ENCODE results near the gene TUBB. TPM values are rescaled to one million over a fixed set of nuclear protein-coding genes. Genes with fewer than 3 reads are reported as not detected.
A peak's percentile ranks its signal among the peaks of the same experiment; 100 is the strongest.
"Not testable (repeated sequence)": the region's sequence is repeated elsewhere in the genome, so short reads cannot be mapped to it uniquely, and the experiment has no call there.

TUBB gene
- total RNA-seq, 1 donor from 2014 or later, result 1,986 TPM

DNA sequence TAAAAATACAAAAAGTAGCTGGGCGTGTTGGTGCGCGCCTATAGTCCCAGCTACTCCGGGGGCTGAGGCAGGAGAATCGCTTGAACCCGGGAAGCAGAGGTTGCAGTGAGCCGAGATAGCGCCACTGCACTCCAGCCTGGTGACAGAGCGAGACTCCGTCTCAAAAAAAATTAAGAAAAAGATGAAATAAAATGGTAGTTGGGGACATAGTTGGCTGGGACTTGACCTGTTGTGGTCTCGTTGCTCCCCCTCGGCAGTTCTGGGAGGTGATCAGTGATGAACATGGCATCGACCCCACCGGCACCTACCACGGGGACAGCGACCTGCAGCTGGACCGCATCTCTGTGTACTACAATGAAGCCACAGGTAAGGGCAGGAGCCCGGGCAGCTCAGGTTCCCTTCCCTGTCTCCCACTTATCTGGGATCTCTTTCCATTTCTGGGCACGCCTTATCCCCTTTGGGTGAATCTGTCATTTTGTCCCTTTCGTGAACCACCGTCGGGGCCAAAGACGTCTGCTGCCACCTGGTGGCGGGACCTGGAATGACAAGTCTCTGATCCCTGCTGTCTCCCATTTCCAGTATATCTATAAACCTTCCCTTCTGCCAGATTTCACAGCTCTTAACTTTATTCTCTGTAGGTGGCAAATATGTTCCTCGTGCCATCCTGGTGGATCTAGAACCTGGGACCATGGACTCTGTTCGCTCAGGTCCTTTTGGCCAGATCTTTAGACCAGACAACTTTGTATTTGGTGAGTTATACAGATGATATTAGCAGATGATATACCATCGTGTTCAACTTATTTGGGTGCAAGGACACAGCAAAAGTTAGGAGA is 2.3 kb downstream of the TUBB start:
- H3K4me3 Mint-ChIP-seq, result peak overlapping the region; percentile 99
- TF ChIP-seq, protein P1, sequence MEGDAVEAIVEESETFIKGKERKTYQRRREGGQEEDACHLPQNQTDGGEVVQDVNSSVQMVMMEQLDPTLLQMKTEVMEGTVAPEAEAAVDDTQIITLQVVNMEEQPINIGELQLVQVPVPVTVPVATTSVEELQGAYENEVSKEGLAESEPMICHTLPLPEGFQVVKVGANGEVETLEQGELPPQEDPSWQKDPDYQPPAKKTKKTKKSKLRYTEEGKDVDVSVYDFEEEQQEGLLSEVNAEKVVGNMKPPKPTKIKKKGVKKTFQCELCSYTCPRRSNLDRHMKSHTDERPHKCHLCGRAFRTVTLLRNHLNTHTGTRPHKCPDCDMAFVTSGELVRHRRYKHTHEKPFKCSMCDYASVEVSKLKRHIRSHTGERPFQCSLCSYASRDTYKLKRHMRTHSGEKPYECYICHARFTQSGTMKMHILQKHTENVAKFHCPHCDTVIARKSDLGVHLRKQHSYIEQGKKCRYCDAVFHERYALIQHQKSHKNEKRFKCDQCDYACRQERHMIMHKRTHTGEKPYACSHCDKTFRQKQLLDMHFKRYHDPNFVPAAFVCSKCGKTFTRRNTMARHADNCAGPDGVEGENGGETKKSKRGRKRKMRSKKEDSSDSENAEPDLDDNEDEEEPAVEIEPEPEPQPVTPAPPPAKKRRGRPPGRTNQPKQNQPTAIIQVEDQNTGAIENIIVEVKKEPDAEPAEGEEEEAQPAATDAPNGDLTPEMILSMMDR (conservative IDR thresholded peaks at IDR 0.05), result peak; percentile 98
- H3K27me3 Mint-ChIP-seq (ENCODE audit: low read depth), result peaks cover 61% of the 10 kb centered on the region
- H3K9me3 Mint-ChIP-seq, result peaks cover 4% of the 10 kb centered on the region
- peaks cover 57% of the 10 kb centered on the region for H3K36me3 Mint-ChIP-seq (ENCODE audit: low read depth)
- H3K4me1 Mint-ChIP-seq, result peaks cover 60% of the 10 kb centered on the region
- H3K27ac Mint-ChIP-seq (ENCODE audit: unreplicated experiment), result peak overlapping the region; percentile 92
- peak; percentile 85 for DNase-seq (ENCODE audit: low read depth, low spot score)

DNA sequence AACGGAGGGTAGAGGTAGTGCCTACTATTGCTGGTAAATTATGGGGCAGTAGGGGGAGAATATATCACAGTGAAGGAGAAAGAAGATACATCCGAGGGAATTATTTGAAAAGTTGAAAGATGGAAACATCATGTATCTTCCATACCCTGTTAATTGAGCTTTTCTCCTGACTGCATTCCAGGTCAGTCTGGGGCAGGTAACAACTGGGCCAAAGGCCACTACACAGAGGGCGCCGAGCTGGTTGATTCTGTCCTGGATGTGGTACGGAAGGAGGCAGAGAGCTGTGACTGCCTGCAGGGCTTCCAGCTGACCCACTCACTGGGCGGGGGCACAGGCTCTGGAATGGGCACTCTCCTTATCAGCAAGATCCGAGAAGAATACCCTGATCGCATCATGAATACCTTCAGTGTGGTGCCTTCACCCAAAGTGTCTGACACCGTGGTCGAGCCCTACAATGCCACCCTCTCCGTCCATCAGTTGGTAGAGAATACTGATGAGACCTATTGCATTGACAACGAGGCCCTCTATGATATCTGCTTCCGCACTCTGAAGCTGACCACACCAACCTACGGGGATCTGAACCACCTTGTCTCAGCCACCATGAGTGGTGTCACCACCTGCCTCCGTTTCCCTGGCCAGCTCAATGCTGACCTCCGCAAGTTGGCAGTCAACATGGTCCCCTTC is 3.1 kb downstream of the TUBB start:
- H3K4me3 Mint-ChIP-seq, result peak overlapping the region; percentile 99
- peaks cover 66% of the 10 kb centered on the region for H3K27me3 Mint-ChIP-seq (ENCODE audit: low read depth)
- peaks cover 64% of the 10 kb centered on the region for H3K4me1 Mint-ChIP-seq
- DNase-seq (ENCODE audit: low read depth, low spot score); H3K9me3 Mint-ChIP-seq: not testable (repeated sequence)
- peak overlapping the region; percentile 28 for H3K27ac Mint-ChIP-seq (ENCODE audit: unreplicated experiment)
- peaks cover 55% of the 10 kb centered on the region for H3K36me3 Mint-ChIP-seq (ENCODE audit: low read depth)

DNA sequence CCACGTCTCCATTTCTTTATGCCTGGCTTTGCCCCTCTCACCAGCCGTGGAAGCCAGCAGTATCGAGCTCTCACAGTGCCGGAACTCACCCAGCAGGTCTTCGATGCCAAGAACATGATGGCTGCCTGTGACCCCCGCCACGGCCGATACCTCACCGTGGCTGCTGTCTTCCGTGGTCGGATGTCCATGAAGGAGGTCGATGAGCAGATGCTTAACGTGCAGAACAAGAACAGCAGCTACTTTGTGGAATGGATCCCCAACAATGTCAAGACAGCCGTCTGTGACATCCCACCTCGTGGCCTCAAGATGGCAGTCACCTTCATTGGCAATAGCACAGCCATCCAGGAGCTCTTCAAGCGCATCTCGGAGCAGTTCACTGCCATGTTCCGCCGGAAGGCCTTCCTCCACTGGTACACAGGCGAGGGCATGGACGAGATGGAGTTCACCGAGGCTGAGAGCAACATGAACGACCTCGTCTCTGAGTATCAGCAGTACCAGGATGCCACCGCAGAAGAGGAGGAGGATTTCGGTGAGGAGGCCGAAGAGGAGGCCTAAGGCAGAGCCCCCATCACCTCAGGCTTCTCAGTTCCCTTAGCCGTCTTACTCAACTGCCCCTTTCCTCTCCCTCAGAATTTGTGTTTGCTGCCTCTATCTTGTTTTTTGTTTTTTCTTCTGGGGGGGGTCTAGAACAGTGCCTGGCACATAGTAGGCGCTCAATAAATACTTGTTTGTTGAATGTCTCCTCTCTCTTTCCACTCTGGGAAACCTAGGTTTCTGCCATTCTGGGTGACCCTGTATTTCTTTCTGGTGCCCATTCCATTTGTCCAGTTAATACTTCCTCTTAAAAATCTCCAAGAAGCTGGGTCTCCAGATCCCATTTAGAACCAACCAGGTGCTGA is 3.9 kb downstream of the TUBB start:
- Mint-ChIP-seq H3K4me1 (peaks cover 57% of the 10 kb centered on the region), H3K27ac (ENCODE audit: unreplicated experiment) (peak overlapping the region; percentile 95), H3K4me3 (peak overlapping the region; percentile 99), H3K36me3 (ENCODE audit: low read depth) (peaks cover 55% of the 10 kb centered on the region), H3K27me3 (ENCODE audit: low read depth) (peaks cover 67% of the 10 kb centered on the region)
- not testable (repeated sequence) for H3K9me3 Mint-ChIP-seq; DNase-seq (ENCODE audit: low read depth, low spot score)

DNA sequence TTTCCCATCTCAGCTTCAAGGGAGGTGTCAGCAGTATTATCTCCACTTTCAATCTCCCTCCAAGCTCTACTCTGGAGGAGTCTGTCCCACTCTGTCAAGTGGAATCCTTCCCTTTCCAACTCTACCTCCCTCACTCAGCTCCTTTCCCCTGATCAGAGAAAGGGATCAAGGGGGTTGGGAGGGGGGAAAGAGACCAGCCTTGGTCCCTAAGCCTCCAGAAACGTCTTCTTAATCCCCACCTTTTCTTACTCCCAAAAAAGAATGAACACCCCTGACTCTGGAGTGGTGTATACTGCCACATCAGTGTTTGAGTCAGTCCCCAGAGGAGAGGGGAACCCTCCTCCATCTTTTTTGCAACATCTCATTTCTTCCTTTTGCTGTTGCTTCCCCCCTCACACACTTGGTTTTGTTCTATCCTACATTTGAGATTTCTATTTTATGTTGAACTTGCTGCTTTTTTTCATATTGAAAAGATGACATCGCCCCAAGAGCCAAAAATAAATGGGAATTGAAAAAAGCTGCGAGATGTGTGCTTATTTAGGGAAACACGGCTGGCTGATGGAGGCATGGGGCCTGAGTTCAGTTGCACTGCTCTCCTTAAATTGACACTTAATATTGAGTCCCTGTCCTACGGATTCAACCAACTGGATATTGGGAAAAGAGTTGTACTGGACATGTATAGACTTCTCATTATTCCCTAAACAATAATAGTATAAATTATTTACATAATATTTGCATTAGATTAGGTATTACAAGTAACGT is 4.9 kb downstream of the TUBB start:
- H3K4me3 Mint-ChIP-seq, result peak overlapping the region; percentile 99
- no peak overlapping the region for H3K27ac Mint-ChIP-seq (ENCODE audit: unreplicated experiment)
- TF ChIP-seq, protein P1 (conservative IDR thresholded peaks at IDR 0.05), result no peak
- H3K9me3 Mint-ChIP-seq, result peaks cover 2% of the 10 kb centered on the region
- H3K27me3 Mint-ChIP-seq (ENCODE audit: low read depth), result peaks cover 64% of the 10 kb centered on the region
- no peak for DNase-seq (ENCODE audit: low read depth, low spot score)
- H3K4me1 Mint-ChIP-seq, result peaks cover 50% of the 10 kb centered on the region
- peaks cover 58% of the 10 kb centered on the region for H3K36me3 Mint-ChIP-seq (ENCODE audit: low read depth)

DNA sequence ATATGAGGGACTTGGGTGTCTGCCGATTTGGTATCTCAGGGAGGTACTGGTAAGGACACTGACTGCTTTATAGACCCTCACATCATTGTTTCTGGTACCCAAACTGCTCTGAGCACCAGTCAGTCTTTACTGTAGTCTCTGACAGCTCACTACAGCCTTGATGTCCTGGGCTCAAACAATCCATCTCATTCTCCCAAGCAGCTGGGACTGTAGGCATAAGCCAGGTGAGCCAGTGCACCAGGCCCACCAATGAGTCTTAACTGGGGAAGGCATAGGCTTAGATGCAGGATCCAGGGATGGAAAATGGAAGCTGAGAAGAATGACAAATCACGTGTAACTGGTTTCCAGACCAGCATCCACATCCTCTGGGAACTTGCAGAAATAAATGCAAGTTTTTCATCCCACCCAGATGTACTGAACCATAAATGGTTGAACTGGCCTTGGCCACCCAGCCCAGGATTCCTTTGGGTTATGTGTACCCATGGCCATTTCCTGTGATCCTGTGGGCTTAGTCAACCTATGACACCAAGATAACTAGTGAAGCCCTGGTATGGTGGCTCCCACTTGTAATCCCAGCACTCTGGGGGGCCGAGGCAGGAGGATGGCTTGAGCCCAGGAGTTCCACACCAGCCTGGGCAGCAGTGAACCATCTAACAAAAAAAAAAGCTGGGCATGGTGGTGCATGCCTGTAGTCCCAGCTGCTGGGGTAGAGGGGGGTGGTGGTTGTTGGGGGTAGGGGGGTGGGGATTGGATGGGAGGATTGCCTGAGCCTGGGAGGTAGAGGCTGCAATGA is 5.8 kb downstream of the TUBB start:
- H3K4me3 Mint-ChIP-seq, result peak overlapping the region; percentile 99
- H3K9me3 Mint-ChIP-seq, result peaks cover 2% of the 10 kb centered on the region
- TF ChIP-seq, protein P1 (conservative IDR thresholded peaks at IDR 0.05), result no peak
- peaks cover 55% of the 10 kb centered on the region for H3K4me1 Mint-ChIP-seq
- H3K27me3 Mint-ChIP-seq (ENCODE audit: low read depth), result peaks cover 61% of the 10 kb centered on the region
- peaks cover 58% of the 10 kb centered on the region for H3K36me3 Mint-ChIP-seq (ENCODE audit: low read depth)
- H3K27ac Mint-ChIP-seq (ENCODE audit: unreplicated experiment), result no peak overlapping the region
- DNase-seq (ENCODE audit: low read depth, low spot score), result no peak

All from neural crest cell (in vitro differentiated cells).